ENCODE measurements around the gene GAREM1.
A peak's percentile ranks its signal among the peaks of the same experiment; 100 is the strongest.

The GAREM1 gene

GRCh38 chr18:32360682-32361345 is 109.9 kb downstream of the GAREM1 start:
- in situ Hi-C loops (cut with HindIII; ENCODE audit: low sequenced_read_pairs): no loop called here

GRCh38 chr18:32358529-32358928 is 112.2 kb downstream of the GAREM1 start:
- in situ Hi-C loops (cut with HindIII; ENCODE audit: low sequenced_read_pairs): no loop called here
- H3K4me3 ChIP-seq (ENCODE audit: low read depth, low read length): no peak overlapping the region
- DNase-seq (ENCODE audit: low read depth): no peak
- TF ChIP-seq CTCF (IDR thresholded peaks at IDR 0.05; ENCODE audit: low read depth, low read length, missing control alignments): no peak

More at GRCh38 chr18:32360682-32361345, 109.9 kb downstream of the GAREM1 start:
- TF ChIP-seq CTCF (IDR thresholded peaks at IDR 0.05; ENCODE audit: low read depth, low read length, missing control alignments): no peak
- H3K4me3 ChIP-seq (ENCODE audit: low read depth, low read length): no peak overlapping the region
- no peak for DNase-seq (ENCODE audit: low read depth)

- in situ Hi-C loops (cut with HindIII; ENCODE audit: low sequenced_read_pairs): no loop called here
- DNase-seq (ENCODE audit: low read depth): no peak
- H3K4me3 ChIP-seq (ENCODE audit: low read depth, low read length): no peak overlapping the region
- peak; percentile 3 for TF ChIP-seq CTCF (IDR thresholded peaks at IDR 0.05; ENCODE audit: low read depth, low read length, missing control alignments)
Measured at GRCh38 chr18:32358075-32358474, 112.6 kb downstream of the GAREM1 start.

GRCh38 chr18:32355896-32356295 is 114.8 kb downstream of the GAREM1 start:
- TF ChIP-seq CTCF (IDR thresholded peaks at IDR 0.05; ENCODE audit: low read depth, low read length, missing control alignments): no peak
- no peak overlapping the region for H3K4me3 ChIP-seq (ENCODE audit: low read depth, low read length)
- peak; percentile 40 for DNase-seq (ENCODE audit: low read depth)
- in situ Hi-C loops (cut with HindIII; ENCODE audit: low sequenced_read_pairs): no loop called here

GRCh38 chr18:32354518-32354917 is 116.2 kb downstream of the GAREM1 start:
- no peak for DNase-seq (ENCODE audit: low read depth)
- in situ Hi-C loops (cut with HindIII; ENCODE audit: low sequenced_read_pairs): no loop called here
- H3K4me3 ChIP-seq (ENCODE audit: low read depth, low read length): no peak overlapping the region
- TF ChIP-seq CTCF (IDR thresholded peaks at IDR 0.05; ENCODE audit: low read depth, low read length, missing control alignments): no peak

GRCh38 chr18:32353257-32353656 is 117.4 kb downstream of the GAREM1 start:
- H3K4me3 ChIP-seq (ENCODE audit: low read depth, low read length): no peak overlapping the region
- no peak for DNase-seq (ENCODE audit: low read depth)
- in situ Hi-C loops (cut with HindIII; ENCODE audit: low sequenced_read_pairs): no loop called here
- no peak for TF ChIP-seq CTCF (IDR thresholded peaks at IDR 0.05; ENCODE audit: low read depth, low read length, missing control alignments)

Measured in astrocyte of the cerebellum (primary cell).